SKM-1 treated with dmso at 0.1 percent for 144 hours (cell line): ENCODE data around the gene FRMD4A.
"Not testable (repeated sequence)": the region's sequence is repeated elsewhere in the genome, so short reads cannot be mapped to it uniquely, and the experiment has no call there.

Experiments used
- DNase-seq: peaks from one replicate; lab custom pipeline; 2025; ENCODE audit not compliant: unreplicated experiment; lab: John Stamatoyannopoulos, UW

Gene FRMD4A

GRCh38 chr10:13865758-13866491 lies 464.8 kb downstream of the FRMD4A start:
- DNase-seq, result no peak

- DNase-seq, result not testable (repeated sequence)
Measured at GRCh38 chr10:13865220-13865619, 465.5 kb downstream of the FRMD4A start.

- no peak for DNase-seq
Measured at GRCh38 chr10:13862546-13863233, 468.0 kb downstream of the FRMD4A start.

GRCh38 chr10:13860886-13861285 lies 469.8 kb downstream of the FRMD4A start:
- DNase-seq, result no peak

- no peak for DNase-seq
Measured at GRCh38 chr10:13859979-13860654, 470.6 kb downstream of the FRMD4A start.

GRCh38 chr10:13858709-13859108 lies 472.0 kb downstream of the FRMD4A start:
- DNase-seq, result no peak

- no peak for DNase-seq
Measured at GRCh38 chr10:13857451-13857850, 473.3 kb downstream of the FRMD4A start.

- DNase-seq, result no peak
Measured at GRCh38 chr10:13853854-13854253, 476.9 kb downstream of the FRMD4A start.

- no peak for DNase-seq
Measured at GRCh38 chr10:13852872-13853271, 477.9 kb downstream of the FRMD4A start.

GRCh38 chr10:13851906-13852305 lies 478.8 kb downstream of the FRMD4A start:
- no peak for DNase-seq

- no peak for DNase-seq
Measured at GRCh38 chr10:13848520-13849445, 481.9 kb downstream of the FRMD4A start.

- DNase-seq, result no peak
Measured at GRCh38 chr10:13847201-13847631, 483.5 kb downstream of the FRMD4A start.

- no peak for DNase-seq
Measured at GRCh38 chr10:13845897-13846296, 484.8 kb downstream of the FRMD4A start.

GRCh38 chr10:13844651-13845050 lies 486.1 kb downstream of the FRMD4A start:
- DNase-seq, result no peak

- DNase-seq, result no peak
Measured at GRCh38 chr10:13842117-13842516, 488.6 kb downstream of the FRMD4A start.

- DNase-seq, result no peak
Measured at GRCh38 chr10:13840036-13840435, 490.7 kb downstream of the FRMD4A start.

- DNase-seq, result no peak
Measured at GRCh38 chr10:13839430-13839990, 491.2 kb downstream of the FRMD4A start.

GRCh38 chr10:13839030-13839429 lies 491.7 kb downstream of the FRMD4A start:
- DNase-seq, result no peak

- no peak for DNase-seq
Measured at GRCh38 chr10:13837966-13838365, 492.8 kb downstream of the FRMD4A start.

GRCh38 chr10:13834581-13835286 lies 496.0 kb downstream of the FRMD4A start:
- no peak for DNase-seq
